ENCODE measurements around the gene KRT72. TPM values are rescaled to one million over a fixed set of nuclear protein-coding genes. Genes with fewer than 3 reads are reported as not detected.

The KRT72 gene
- total and polyA plus RNA-seq, 2 of the 13 experiments (the other 11 are each of a cell fraction or from before 2014, with no cell fraction given): not detected

- intact Hi-C loops (cut with micrococcal nuclease; ENCODE audit: unreplicated experiment) (no loop called here), in situ Hi-C loops (cut with HindIII; ENCODE audit: extremely low pct_ligation_motif_present, low pct_unique_long_range_greater_than_20kb) (no loop called here)
- Histone ChIP-seq H3K9me3 (ENCODE audit: low read length) (no peaks in the 10 kb centered on the region), H2AFZ (ENCODE audit: low read length) (no peak overlapping the region), H3K4me1 (ENCODE audit: insufficient read depth, low read length) (no peaks in the 10 kb centered on the region), H3K79me2 (ENCODE audit: insufficient read depth, low read length) (no peaks in the 10 kb centered on the region), H3K36me3 (replicated peaks in 1 of 2; ENCODE audit: control insufficient read depth in 1 of 2, insufficient read depth in 2 of 2, low read length in 2 of 2) (no peaks in the 10 kb centered on the region), H3K27ac (ENCODE audit: extremely low read length, insufficient read depth, low read length) (no peak overlapping the region), H4K20me1 (ENCODE audit: insufficient read depth, low read length) (no peaks in the 10 kb centered on the region), H3K9ac (ENCODE audit: insufficient read depth, low read depth, low read length) (no peak overlapping the region), H3K27me3 (ENCODE audit: control insufficient read depth in 1 of 2, insufficient read depth in 2 of 2, low read length in 2 of 2) (peaks cover 1 to 52% of the 10 kb centered on the region in 2 experiments; a peak in 3 of 5 replicates), H3K4me3 (replicated peaks in 1 of 3; ENCODE audit: insufficient read depth in 1 of 3, low read depth in 2 of 3, low read length in 3 of 3) (no peak overlapping the region), H3K4me2 (ENCODE audit: low read depth, low read length) (no peak overlapping the region)
- BruUV-seq (replicated peaks): no TSS peak
- ATAC-seq (no peak), FAIRE-seq (no peak), DNase-seq (ENCODE audit: low spot score) (no peak)
- ChIA-PET CTCF (ENCODE audit: low intra/inter-chr PET ratio, low total read pairs) (no interaction called here), POLR2A (no interaction called here)
- WGBS (ENCODE audit: low lambda C conversion rate): 3% methylated on average over 6 of the region's 6 CpGs
- TF ChIP-seq ZNF12 (CRISPR knock-in tag; IDR thresholded peaks at IDR 0.05): no peak
- no peak for TF ChIP-seq PHB2 (IDR thresholded peaks at IDR 0.05; ENCODE audit: partially characterized antibody)
- no peak for TF ChIP-seq ZNF329 (CRISPR knock-in tag; IDR thresholded peaks at IDR 0.05; ENCODE audit: low read depth)
- no peak for TF ChIP-seq HNRNPLL (IDR thresholded peaks at IDR 0.05; ENCODE audit: low read depth, low read length, poor library complexity, severe bottlenecking)
- no peak for TF ChIP-seq ZKSCAN1 (IDR thresholded peaks at IDR 0.05; ENCODE audit: low read length)
- TF ChIP-seq ZNF142 (CRISPR knock-in tag; IDR thresholded peaks at IDR 0.05): no peak
- no peak for TF ChIP-seq GABPA (IDR thresholded peaks at IDR 0.05; ENCODE audit: low read depth, low read length)
- TF ChIP-seq GABPA (CRISPR knock-in tag; IDR thresholded peaks at IDR 0.05; ENCODE audit: low read depth): no peak
- TF ChIP-seq HOXA5 (CRISPR knock-in tag; IDR thresholded peaks at IDR 0.05): no peak
- no peak for TF ChIP-seq ZNF501 (CRISPR knock-in tag; IDR thresholded peaks at IDR 0.05)
- no peak for TF ChIP-seq FOXP4 (CRISPR knock-in tag; IDR thresholded peaks at IDR 0.05)
- no peak for TF ChIP-seq SIN3B (IDR thresholded peaks at IDR 0.05; ENCODE audit: low read length)
- TF ChIP-seq KMT2A (CRISPR knock-in tag; IDR thresholded peaks at IDR 0.05): no peak
These were observed 45.7 kb downstream of the KRT72 start for GRCh38 chr12:52555577-52555976.
